T1000 (cell line): ENCODE data around the gene DOK7.
"Not testable (repeated sequence)": the region's sequence is repeated elsewhere in the genome, so short reads cannot be mapped to it uniquely, and the experiment has no call there.

Experiments
- DNase-seq: peaks from one replicate; lab custom pipeline; 2025; ENCODE audit warnings: mixed read lengths; lab: John Stamatoyannopoulos, UW

Gene DOK7

GRCh38 chr4:3442959-3443749 lies 20.0 kb upstream of the DOK7 start:
- DNase-seq: peak; percentile 33

GRCh38 chr4:3443750-3444309 lies 19.3 kb upstream of the DOK7 start:
- DNase-seq: no peak

- no peak for DNase-seq
These were observed 18.6 kb upstream of the DOK7 start for GRCh38 chr4:3444351-3445110.

GRCh38 chr4:3445111-3445820 lies 17.8 kb upstream of the DOK7 start:
- DNase-seq: no peak

- DNase-seq: no peak
These were observed 17.1 kb upstream of the DOK7 start for GRCh38 chr4:3445829-3446545.

- DNase-seq: no peak
These were observed 16.3 kb upstream of the DOK7 start for GRCh38 chr4:3446631-3447320.

GRCh38 chr4:3447431-3448395 lies 15.4 kb upstream of the DOK7 start:
- DNase-seq: no peak

GRCh38 chr4:3449047-3449573 lies 14.0 kb upstream of the DOK7 start:
- DNase-seq: no peak

GRCh38 chr4:3449574-3450534 lies 13.3 kb upstream of the DOK7 start:
- no peak for DNase-seq

GRCh38 chr4:3450643-3451042 lies 12.5 kb upstream of the DOK7 start:
- no peak for DNase-seq

- DNase-seq: no peak
These were observed 11.2 kb upstream of the DOK7 start for GRCh38 chr4:3451956-3452355.

- DNase-seq: no peak
These were observed 10.7 kb upstream of the DOK7 start for GRCh38 chr4:3452376-3452775.

- DNase-seq: not testable (repeated sequence)
These were observed 7.5 kb upstream of the DOK7 start for GRCh38 chr4:3455596-3455995.

- DNase-seq: no peak
These were observed 4.7 kb upstream of the DOK7 start for GRCh38 chr4:3458371-3458770.

GRCh38 chr4:3459156-3459555 lies 4.0 kb upstream of the DOK7 start:
- DNase-seq: not testable (repeated sequence)

GRCh38 chr4:3460926-3461325 lies 2.2 kb upstream of the DOK7 start:
- no peak for DNase-seq

- DNase-seq: no peak
These were observed 1.4 kb upstream of the DOK7 start for GRCh38 chr4:3461515-3462291.

GRCh38 chr4:3462321-3462789 lies 751 bp upstream of the DOK7 start:
- no peak for DNase-seq
